GM18868 (cell line): ENCODE results near the gene EPHB2.

Source experiments
- ATAC-seq: cut with Tn5 transposase; IDR thresholded peaks from one replicate; pipeline ENCODE4 v1.9.1; 2021; ENCODE audit warnings: mild to moderate bottlenecking, moderate library complexity; ENCODE audit not compliant: unreplicated experiment

EPHB2 gene

GRCh38 chr1:22721122-22721873, 10.7 kb downstream of the EPHB2 start:
- ATAC-seq = no peak

DNA sequence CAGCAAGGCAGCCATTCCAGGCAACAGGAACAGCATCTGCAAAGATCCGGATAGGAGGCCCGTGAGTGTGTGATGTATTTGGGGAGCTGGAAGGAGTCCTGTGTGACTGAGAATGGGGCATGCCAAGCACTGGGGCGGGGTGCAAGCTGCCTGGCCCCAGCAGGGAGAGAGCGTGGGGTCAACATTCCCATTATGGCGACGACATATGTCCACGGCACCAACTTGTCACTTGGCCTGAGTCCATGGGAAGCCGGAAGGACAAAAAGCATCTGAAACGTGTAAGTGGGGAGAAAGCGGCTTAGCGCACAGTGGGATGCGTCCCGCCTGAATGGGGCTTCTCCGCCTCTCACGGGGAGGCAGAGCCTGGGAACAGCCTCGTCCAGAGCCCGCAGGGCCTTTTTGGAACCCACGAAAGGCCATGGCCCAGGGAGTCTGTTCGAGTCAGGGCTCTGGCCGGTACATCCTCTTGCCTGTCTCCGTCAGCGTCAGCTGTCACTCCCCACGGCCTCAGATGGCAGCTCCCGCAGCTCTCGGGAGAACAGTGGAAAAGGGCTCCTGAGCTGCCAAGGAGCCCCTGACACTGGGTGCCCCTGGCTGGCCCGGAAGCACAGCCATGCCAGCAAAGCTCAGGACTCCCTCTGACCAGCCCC, 12.4 kb downstream of the EPHB2 start:
- ATAC-seq = no peak

DNA sequence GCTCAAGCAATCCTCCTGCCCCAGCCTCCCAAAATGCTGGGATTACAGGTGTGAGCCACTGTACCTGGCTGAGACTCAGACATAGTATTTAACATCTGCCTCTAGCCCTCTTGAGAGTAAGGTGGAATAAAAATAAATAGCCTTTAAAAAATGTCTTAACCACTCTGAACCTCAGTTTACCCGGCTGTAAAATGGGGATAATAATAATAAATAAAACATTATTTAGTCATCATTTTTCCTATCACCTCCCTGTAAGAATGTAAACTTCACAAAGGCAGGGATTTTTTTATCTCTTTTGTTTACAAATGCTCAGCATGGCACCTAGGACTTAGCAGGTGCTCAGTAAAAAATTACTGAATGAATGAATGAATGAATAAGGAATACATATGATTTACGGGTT, 17.2 kb downstream of the EPHB2 start:
- no peak for ATAC-seq

GRCh38 chr1:22728751-22729399, 18.2 kb downstream of the EPHB2 start:
- ATAC-seq = no peak

DNA sequence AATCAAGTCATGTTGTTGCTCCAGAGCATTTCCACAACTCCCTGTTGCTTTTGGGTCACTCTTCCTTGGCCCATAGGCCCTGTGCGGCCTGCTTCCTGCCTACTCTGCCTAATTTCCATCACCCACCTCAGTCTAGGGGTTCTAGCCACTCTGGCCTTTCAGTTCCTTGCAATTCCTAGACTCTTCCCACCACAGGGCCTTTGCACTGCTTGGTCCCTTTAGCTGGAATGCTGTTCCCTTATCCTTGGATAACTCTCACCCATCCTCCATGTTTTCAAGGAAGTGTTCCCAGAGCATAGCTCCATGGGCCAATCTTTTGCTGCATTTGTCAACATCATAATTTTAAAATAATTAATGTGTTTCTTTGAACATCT, 18.7 kb downstream of the EPHB2 start:
- no peak for ATAC-seq

- ATAC-seq = no peak
Observed at GRCh38 chr1:22729912-22730311, 19.3 kb downstream of the EPHB2 start.

DNA sequence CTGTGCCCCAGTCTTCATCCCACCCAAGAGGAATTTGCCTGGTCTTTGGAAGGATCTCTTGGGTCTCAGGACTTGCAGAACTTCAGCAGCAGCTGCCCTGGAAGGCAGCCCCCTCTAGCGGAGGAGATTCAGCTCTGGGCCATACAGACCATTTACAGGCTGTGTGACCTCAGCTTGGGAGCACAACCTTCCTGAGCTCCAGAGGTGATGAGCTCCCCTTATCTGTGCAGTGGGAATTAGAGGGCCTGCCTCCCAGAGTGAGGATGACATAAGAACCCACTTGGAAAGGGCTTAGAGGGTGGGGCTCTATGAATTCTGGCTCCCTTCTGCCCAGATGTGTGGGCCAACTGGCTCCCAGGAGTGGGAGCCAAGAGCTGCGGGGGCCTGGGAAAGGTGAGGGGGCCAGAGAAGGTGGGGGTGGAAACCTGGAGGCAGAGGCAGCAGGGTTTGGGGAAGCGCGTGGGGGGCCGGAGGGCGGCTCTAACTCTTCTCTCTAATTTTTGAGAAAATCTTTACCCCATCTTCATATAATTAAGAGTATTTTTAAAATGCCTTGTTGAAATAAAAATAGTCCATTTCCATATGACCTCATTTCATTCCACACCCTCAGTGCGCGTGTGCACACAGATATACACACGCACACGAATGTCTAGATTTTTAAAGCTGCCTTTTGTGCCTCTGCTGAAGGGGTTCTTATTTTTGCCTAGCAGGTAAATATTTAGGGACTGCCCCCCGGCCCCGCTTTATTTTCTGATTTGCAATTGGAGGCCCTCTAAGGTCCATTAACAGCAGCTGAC, 21.5 kb downstream of the EPHB2 start:
- ATAC-seq = no peak

- ATAC-seq = no peak
Observed at GRCh38 chr1:22733643-22734042, 23.0 kb downstream of the EPHB2 start.

GRCh38 chr1:22736501-22737080, 26.0 kb downstream of the EPHB2 start:
- ATAC-seq = no peak

DNA sequence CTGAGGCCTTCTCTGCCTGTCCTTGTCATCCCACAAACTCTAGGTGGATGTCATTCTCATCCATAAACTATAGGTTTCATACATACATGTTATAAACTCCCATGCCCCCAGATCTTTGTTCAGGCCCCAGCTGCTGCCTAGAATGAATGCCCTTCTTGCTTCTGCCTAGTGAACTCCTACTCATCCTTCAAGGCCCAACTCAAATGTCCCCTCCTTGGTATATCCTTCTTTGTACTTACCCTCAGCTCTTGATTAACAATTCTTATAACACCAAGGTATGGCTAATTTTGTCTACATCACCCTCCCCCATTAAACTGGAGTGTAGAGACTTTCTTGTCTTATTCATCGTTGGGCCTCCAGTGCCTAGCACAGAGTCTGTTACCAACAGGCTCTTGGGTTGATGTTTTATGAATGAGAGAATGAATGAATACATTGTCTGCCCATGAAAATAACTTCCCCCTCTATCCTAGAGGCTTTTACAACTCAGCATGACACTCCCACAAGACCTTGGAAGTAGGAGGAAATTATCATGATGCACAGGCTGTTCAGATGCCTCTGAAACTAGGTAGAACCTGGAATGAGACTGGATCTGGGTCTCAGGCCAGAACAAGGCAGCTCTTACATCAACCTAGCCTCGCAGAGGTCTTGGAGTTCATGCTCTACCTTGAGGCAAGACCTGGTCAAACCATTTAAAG, 26.9 kb downstream of the EPHB2 start:
- no peak for ATAC-seq

DNA sequence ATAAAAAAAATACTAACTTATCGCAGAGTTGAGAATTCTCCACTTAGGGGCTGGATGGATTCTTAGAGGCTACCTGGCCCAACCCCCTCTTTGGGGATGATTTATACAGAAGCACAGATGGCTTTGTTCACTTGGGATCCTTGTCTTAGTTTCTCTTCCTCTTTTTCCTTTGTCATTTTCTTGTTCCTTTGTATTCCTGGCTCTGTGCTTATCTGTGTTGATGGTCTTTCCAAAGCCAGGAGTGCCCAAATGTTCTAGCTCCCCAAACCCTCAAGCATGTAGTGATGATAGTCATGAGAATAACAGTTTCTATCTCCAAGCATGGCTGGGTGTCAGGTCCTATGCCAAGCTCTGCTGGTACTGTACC, 27.4 kb downstream of the EPHB2 start:
- ATAC-seq = no peak

DNA sequence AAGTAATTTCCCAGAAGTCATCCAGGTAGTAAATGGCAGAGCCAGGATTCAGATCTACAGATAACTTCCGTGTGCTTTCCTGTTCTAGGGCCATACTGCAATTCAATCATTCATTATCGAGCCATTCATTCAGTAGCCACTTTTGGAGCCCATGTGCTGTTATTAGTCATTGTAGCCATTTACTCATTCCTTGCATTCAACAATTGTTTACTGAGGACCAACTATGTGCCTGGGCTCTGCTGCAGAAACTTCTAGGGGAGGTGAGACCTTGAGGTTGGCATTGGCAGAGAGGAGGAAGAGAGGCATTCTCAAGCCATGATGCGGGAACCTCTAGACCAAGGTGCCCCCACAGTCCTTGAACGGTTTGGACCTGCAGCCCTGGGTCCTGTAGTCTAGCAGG, 27.9 kb downstream of the EPHB2 start:
- ATAC-seq = no peak

- ATAC-seq = no peak
Observed at GRCh38 chr1:22739648-22740385, 29.2 kb downstream of the EPHB2 start.

DNA sequence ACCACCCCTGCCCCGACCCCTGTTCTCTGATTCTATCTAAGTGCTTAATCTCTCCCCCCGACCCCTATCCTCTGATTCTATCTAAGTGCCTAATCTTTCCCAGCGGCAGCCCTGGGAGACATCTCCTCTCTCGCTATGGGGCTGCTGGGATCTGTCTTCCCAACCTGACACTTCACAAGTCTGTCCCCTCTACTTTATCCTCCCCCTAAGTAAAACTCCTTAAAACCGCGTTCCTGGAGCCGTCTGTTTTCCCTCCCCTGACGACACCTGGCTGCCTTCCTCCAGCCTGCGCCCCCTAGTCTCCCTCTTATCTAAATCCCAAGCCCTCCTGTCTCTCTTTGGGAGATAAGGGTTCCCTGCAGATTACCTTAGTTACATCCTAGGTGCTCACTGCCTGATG, 30.5 kb downstream of the EPHB2 start:
- ATAC-seq = no peak

- ATAC-seq = no peak
Observed at GRCh38 chr1:22745669-22746585, 35.3 kb downstream of the EPHB2 start.

- ATAC-seq = no peak
Observed at GRCh38 chr1:22747021-22747734, 36.5 kb downstream of the EPHB2 start.

- ATAC-seq = no peak
Observed at GRCh38 chr1:22747735-22748073, 37.1 kb downstream of the EPHB2 start.

GRCh38 chr1:22749503-22749902, 38.9 kb downstream of the EPHB2 start:
- no peak for ATAC-seq
